Ovary (tissue), 9 donors: ENCODE measurements around the gene BAHCC1. TPM values are rescaled to one million over a fixed set of nuclear protein-coding genes. Genes with fewer than 3 reads are reported as not detected.

ENCODE experiments used
- DNase-seq, 5 donors: peaks; one replicate each; pipeline ENCODE4 v3.0.0-alpha.2; 2019 to 2020
- H3K27ac ChIP-seq, 2 donors: fragments of 200-600 bp; one replicate each; pipeline versions ENCODE4 v1.5.1 to v1.8.0; 2019 to 2022
- H3K27me3 ChIP-seq: fragments of 200-600 bp; one replicate; pipeline ENCODE4 v1.8.0; 2022
- H3K36me3 ChIP-seq: fragments of 200-600 bp; sonication (generic); one replicate; pipeline ENCODE4 v1.5.1; 2019
- H3K4me1 ChIP-seq: one replicate; pipeline ENCODE4 v1.8.1; 2013; ENCODE audit warnings: mild to moderate bottlenecking, moderate library complexity; ENCODE audit not compliant: insufficient read depth
- H3K4me3 ChIP-seq: fragments of 200-600 bp; sonication (generic); one replicate; pipeline ENCODE4 v1.5.1; 2017
- H3K9me3 ChIP-seq, 2 donors: fragments of 200-600 bp in 1 of 2; sonication (generic) in 1 of 2; one replicate each; pipeline versions ENCODE4 v1.5.1 to v1.8.1; 2013 to 2019; ENCODE audit warnings: mild to moderate bottlenecking in 1 of 2, moderate library complexity in 1 of 2
- EP300 ChIP-seq: sonication (generic); formaldehyde crosslinking; IDR thresholded peaks from one replicate; pipeline ENCODE4 v1.6.1; 2017; ENCODE audit warnings: antibody characterized with exemption
- POLR2A ChIP-seq: fragments of 450-650 bp; IDR thresholded peaks from one replicate; pipeline ENCODE4 v1.6.1; 2017; ENCODE audit warnings: antibody characterized with exemption, mild to moderate bottlenecking, moderate library complexity
- WGBS, 3 donors: extraction: QIAGEN DNeasy Blood & Tissue Kit in 1 of 3; methylation state at CpG; one replicate each; pipeline versions ENCODE4 v1.1.5 to v1.1.7; 2013 to 2017; 5-methylcytosine and 5-hydroxymethylcytosine counted together
- intact Hi-C, 4 donors: fragments of 100-400 bp; cut with DNase I; formaldehyde crosslinking; loops; one replicate each; pipeline versions ENCODE4 v1.11.0 to v1.15.1; 2022 to 2023
- polyA plus RNA-seq, 2 donors: library from polyadenylated mRNA; stranded (reverse); fragments of 200-250 nt in 1 of 2; fragments of 350-450 nt in 1 of 2; fragmentation: Illumina TruSeq in 1 of 2; extraction: RNeasy Lipid Tissue Mini Kit (QIAGEN cat#74804) in 1 of 2; gene quantifications; one replicate each; pipeline ENCODE4 v1.2.3, GENCODE V29; 2013 to 2014
- total RNA-seq, 7 donors: library from RNA; depleted of rRNA in 2 of 7; stranded (reverse); fragments of >200 nt in 2 of 7; fragmentation: NEBNext Ultra II Directional in 3 of 7; extraction: Animal tissue kit (Norgen Biotek cat#: 25700) in 3 of 7; gene quantifications; one replicate each; pipeline versions ENCODE4 v1.1.0 to v1.2.4, GENCODE V29; 2016 to 2023
- TF ChIP-seq, protein P1 (sequence below), 3 donors: fragments of 450-650 bp in 2 of 3; fragments of 200-600 bp in 1 of 3; IDR thresholded peaks; one replicate each; pipeline versions ENCODE4 v1.5.1 to v1.8.0; 2016 to 2022; ENCODE audit warnings: antibody characterized with exemption in 3 of 3, mild to moderate bottlenecking in 1 of 3
- donor health status: DM: no; HTN: no; CAD: no; lungs with moderate emphysema.
- donor health status: DM: no; HTN: no; CAD: no.
- donor health status: Bipolar disorder and iron deficiency.
- donor health status: DM: yes; HTN: yes; CAD: no.
- donor health status: DM: no; HTN: no; CAD: no.
- donor health status: DM: yes; HTN: yes; CAD: no.

Gene BAHCC1
- total and polyA plus RNA-seq, 9 donors: 1.9 to 31.9 (median 18.4) TPM

DNA sequence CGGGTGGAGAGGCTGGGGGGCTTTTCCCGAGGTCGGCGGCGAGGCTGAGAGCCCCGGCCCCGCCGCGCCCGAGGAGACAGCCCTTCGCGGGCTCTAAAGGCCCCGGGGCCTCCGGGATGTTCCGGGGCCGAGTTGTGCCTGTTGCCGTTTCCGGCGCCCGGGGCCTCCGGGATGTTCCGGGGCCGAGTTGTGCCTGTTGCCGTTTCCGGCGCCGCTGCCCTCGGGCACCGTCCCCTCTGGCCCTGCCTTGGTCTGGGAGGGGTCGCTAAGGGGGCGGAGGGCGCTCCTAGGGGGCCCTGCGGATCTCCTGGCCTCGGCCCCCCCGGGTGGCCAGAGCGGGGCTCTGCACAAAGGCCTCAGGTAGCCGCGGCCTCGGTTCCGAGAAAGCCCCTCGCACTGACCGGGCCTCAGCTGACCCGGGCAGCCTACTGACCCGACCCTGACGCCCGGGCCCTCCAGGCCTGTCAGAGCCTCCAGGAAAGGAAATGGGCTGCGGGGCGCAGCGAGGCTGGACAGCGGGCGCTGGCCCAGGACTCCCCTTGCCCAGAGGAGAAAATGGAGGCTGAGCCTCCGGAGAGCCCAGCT lies 93.1 kb downstream of the BAHCC1 start:
- intact Hi-C loops: loop anchor here in 2 of 4 donors (10.0 kb wide), 2 partner anchors 64 to 84 kb away; no protein-coding TSS in a partner anchor
- Histone ChIP-seq H3K4me3 (peak overlapping the region; percentile 48), H3K36me3 (no peaks in the 10 kb centered on the region), H3K4me1 (peaks cover 5% of the 10 kb centered on the region), H3K9me3 (no peaks in the 10 kb centered on the region), H3K27me3 (no peaks in the 10 kb centered on the region), H3K27ac (peak overlapping the region in 1 of 2 donors; percentile 32)
- peak in 1 of 5 donors; percentile 60 for DNase-seq
- TF ChIP-seq EP300: no peak
- TF ChIP-seq, protein P1, sequence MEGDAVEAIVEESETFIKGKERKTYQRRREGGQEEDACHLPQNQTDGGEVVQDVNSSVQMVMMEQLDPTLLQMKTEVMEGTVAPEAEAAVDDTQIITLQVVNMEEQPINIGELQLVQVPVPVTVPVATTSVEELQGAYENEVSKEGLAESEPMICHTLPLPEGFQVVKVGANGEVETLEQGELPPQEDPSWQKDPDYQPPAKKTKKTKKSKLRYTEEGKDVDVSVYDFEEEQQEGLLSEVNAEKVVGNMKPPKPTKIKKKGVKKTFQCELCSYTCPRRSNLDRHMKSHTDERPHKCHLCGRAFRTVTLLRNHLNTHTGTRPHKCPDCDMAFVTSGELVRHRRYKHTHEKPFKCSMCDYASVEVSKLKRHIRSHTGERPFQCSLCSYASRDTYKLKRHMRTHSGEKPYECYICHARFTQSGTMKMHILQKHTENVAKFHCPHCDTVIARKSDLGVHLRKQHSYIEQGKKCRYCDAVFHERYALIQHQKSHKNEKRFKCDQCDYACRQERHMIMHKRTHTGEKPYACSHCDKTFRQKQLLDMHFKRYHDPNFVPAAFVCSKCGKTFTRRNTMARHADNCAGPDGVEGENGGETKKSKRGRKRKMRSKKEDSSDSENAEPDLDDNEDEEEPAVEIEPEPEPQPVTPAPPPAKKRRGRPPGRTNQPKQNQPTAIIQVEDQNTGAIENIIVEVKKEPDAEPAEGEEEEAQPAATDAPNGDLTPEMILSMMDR (IDR thresholded peaks at IDR 0.05): no peak
- TF ChIP-seq POLR2A: no peak
- 1 to 9% (median 8%) methylated on average over 17 to 47 of the region's 52 CpGs for WGBS, 3 donors

DNA sequence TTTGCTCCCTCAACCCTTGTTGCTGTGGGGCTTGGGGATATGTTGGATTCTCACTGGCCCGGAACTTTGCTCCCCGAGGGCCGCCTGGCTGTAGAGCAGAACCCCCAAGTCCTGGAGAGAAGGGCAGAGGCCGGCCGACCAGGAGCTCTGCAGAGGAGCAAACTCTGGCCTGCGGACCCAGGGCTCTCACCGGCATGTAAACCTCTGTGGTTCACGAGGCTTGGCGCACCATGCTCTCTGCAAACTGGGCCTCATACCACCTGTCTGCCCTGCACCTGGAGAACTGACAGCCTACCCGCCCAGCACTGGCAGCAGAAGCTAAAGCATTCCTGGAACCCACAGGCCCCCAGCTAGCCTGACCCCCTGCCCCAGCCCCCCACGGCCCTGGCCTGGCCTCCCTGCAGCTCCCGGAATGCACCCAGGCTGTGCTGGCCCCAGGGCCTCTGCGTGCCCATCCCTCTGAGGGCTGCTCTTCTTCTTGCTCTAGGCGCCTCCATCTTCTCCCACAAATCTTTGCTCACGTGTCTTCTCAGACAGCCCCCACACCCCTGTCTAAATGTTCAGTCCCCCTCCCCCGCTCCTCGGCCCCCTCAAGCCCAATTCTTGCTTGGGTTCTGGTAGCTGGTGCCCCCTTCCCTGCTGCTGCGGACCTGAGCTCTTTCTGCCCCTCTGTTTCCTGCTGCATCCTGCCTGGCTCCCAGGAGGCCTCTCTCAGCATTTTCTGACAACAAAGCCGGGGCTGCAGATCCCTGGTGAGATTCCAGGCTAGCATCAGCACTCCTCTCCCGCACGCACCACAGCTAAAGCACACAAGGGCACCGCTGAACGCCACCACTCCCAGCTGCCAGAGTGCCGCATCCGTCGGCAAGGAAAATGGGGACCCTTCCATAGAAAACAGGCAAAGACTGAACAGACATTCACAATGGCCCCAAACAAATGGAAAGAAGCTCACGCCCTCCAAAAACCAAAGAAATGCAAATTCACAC lies 94.0 kb downstream of the BAHCC1 start:
- intact Hi-C loops: loop anchor here in 2 of 4 donors (10.0 kb wide), 2 partner anchors 65 to 85 kb away; no protein-coding TSS in a partner anchor
- Histone ChIP-seq H3K27ac (no peak overlapping the region), H3K9me3 (no peaks in the 10 kb centered on the region), H3K27me3 (no peaks in the 10 kb centered on the region), H3K4me3 (no peak overlapping the region), H3K4me1 (no peaks in the 10 kb centered on the region), H3K36me3 (no peaks in the 10 kb centered on the region)
- WGBS, 3 donors: 80% methylated on average over 24 to 27 of the region's 27 CpGs
- DNase-seq: no peak
- TF ChIP-seq, protein P1 (IDR thresholded peaks at IDR 0.05): no peak
- TF ChIP-seq EP300: no peak
- no peak for TF ChIP-seq POLR2A

DNA sequence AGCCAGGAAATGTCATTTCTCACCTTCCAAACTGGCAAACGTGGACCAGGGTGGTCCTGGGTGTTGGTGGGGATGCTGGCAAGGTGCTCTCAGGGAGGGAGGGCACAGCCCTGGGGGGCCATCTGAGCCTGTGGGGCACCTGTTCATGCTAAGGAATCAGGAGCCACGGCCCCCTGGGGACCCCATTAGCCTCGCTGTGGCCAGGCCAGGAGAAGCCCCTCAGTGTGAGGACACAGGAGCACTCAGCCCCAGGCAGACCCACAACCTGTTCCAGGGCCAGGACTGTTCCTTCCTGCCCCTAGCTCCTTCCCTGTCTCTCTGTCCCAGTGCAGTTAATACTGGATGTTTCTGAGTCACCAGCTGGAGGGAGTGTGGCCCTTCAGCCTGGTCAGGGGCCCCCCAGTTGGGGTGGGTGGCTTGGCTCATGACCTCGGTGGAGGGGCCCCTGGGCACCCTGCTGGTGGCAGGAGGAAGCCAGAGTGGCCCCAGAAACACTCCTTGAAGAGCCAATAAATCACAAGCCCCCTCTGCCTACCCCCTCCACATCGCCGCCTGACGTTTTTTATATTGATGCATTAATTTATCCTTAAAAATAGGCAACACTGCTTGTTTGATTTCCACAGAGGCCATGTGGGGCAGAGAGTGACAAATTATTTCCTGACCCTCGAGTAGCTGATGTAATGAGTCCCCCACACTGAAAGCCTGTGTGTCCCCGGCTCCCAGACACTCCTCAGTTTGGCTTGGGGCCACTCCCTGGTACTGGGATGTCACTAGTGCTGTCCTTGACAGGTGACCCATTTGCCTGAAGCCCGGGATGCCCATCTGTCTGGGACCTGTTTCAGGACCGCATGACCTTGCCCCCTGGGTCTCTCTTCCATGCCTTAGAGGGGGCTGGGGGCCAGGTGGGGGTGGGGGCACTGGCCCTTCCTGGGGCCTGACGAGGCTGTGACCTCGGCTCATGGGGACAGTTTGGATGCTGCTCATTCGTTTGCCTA lies 95.0 kb downstream of the BAHCC1 start:
- H3K27ac ChIP-seq: no peak overlapping the region
- H3K27me3 ChIP-seq: no peaks in the 10 kb centered on the region
- 56 to 58% (median 57%) methylated on average over 14 of the region's 14 CpGs for WGBS, 3 donors
- no peaks in the 10 kb centered on the region for H3K4me1 ChIP-seq
- no peak for DNase-seq
- no peaks in the 10 kb centered on the region for H3K9me3 ChIP-seq
- H3K4me3 ChIP-seq: no peak overlapping the region
- intact Hi-C loops: loop anchor here in 2 of 4 donors (10.0 kb wide), 2 partner anchors 65 to 85 kb away; no protein-coding TSS in a partner anchor
- H3K36me3 ChIP-seq: no peaks in the 10 kb centered on the region
- no peak for TF ChIP-seq EP300

DNA sequence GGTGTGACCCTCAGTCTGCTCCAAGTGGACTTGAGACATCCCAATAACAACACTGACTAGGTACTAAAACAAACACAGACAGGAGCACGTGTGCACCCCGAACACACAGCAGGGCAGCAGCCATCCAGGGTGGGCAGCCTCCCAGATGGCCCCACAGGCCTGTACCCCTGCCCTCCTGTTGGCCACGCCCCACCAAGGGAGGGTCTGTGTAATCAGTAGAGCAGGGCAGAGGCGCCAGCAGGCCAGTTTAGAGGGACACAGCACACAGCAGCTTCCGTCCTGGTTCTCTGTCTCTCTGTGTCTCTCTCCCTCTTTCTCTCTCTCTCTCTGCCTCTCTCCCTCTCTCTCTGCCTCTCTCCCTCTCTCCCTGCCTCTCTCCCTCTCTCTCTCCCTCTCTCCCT lies 95.9 kb downstream of the BAHCC1 start:
- no peaks in the 10 kb centered on the region for H3K9me3 ChIP-seq
- no peaks in the 10 kb centered on the region for H3K4me1 ChIP-seq
- H3K36me3 ChIP-seq: no peaks in the 10 kb centered on the region
- DNase-seq: no peak
- TF ChIP-seq POLR2A: no peak
- TF ChIP-seq, protein P1 (IDR thresholded peaks at IDR 0.05): no peak
- TF ChIP-seq EP300: no peak
- H3K27ac ChIP-seq: no peak overlapping the region
- WGBS, 3 donors: 32 to 51% (median 32%) methylated on average over 5 of the region's 5 CpGs
- no peaks in the 10 kb centered on the region for H3K27me3 ChIP-seq
- H3K4me3 ChIP-seq: no peak overlapping the region
- intact Hi-C loops: no loop called here
